ENCODE results near the gene ROBO3.

ROBO3 gene

GRCh38 chr11:124846070-124846673, 19.1 kb upstream of the ROBO3 start:
- no peak for DNase-seq (ENCODE audit: low spot score)

DNA sequence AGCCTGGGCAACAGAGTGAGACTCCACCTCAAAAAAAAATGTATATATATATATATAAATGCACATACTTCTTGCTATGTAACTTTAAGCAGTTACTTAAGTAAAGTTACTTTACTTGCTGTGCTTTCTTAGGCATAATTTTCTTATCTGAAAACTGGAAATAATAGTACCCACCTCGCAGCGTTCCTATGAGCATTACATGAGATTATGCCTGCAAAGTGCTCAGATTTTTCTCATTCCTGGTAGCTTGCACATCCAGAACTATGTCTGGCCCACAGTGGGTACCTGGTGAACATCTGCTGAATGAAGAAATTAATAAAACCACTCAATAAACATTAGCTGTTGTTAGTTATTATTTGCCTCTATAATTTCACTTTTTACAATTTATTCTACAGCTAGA, 6.1 kb upstream of the ROBO3 start:
- no peak for DNase-seq (ENCODE audit: low spot score)

GRCh38 chr11:124861670-124862069, 3.6 kb upstream of the ROBO3 start:
- no peak for DNase-seq (ENCODE audit: low spot score)

- no peak for DNase-seq (ENCODE audit: low spot score)
Measured at GRCh38 chr11:124863137-124863825, 2.0 kb upstream of the ROBO3 start.

DNA sequence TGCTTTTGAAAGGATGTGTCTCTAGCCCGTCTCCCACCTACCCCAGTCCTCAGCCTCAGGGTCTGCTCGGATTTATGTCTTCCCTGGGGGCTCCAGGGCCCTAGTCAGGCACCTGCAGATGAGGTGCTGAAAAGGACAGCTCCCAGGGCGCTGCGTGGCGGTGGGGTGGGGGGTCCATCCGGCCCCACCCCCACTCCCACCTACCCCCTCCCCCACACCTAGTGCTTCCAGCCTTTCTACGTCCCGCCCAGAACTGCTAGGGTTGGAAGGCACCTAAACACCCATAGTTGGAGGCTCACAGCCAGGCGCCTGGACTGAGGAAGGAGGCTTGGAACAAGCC, 1.4 kb upstream of the ROBO3 start:
- DNase-seq (ENCODE audit: low spot score), result no peak

GRCh38 chr11:124864176-124864891, 898 bp upstream of the ROBO3 start:
- DNase-seq (ENCODE audit: low spot score), result no peak

- no peak for DNase-seq (ENCODE audit: low spot score)
Measured at GRCh38 chr11:124864892-124865180, 396 bp upstream of the ROBO3 start.

- DNase-seq (ENCODE audit: low spot score), result no peak
Measured at GRCh38 chr11:124865902-124866851, 945 bp downstream of the ROBO3 start.

GRCh38 chr11:124867700-124868099, 2.5 kb downstream of the ROBO3 start:
- no peak for DNase-seq (ENCODE audit: low spot score)

- DNase-seq (ENCODE audit: low spot score), result no peak
Measured at GRCh38 chr11:124868331-124869274, 3.4 kb downstream of the ROBO3 start.

GRCh38 chr11:124869331-124869730, 4.1 kb downstream of the ROBO3 start:
- DNase-seq (ENCODE audit: low spot score), result no peak

- no peak for DNase-seq (ENCODE audit: low spot score)
Measured at GRCh38 chr11:124869856-124870387, 4.7 kb downstream of the ROBO3 start.

GRCh38 chr11:124870430-124870829, 5.2 kb downstream of the ROBO3 start:
- DNase-seq (ENCODE audit: low spot score), result no peak

GRCh38 chr11:124872280-124872679, 7.0 kb downstream of the ROBO3 start:
- DNase-seq (ENCODE audit: low spot score), result no peak

GRCh38 chr11:124872741-124873140, 7.5 kb downstream of the ROBO3 start:
- no peak for DNase-seq (ENCODE audit: low spot score)

DNA sequence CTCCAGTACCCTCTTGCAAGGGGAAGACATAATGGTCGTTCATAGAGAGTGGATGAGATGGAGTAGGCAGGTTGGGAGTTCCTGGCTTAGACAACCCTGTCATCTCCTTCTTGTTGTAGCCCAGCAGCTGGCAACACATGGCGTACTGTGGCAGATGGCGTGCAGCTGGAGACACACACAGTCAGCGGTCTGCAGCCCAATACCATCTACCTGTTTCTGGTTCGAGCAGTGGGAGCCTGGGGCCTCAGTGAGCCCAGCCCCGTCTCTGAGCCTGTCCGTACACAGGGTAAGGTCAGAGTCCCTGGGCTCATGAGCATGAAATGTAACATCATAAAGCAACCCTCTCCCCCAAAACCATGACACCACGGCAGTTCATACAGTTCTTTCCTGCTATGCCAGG, 8.7 kb downstream of the ROBO3 start:
- no peak for DNase-seq (ENCODE audit: low spot score)

DNA sequence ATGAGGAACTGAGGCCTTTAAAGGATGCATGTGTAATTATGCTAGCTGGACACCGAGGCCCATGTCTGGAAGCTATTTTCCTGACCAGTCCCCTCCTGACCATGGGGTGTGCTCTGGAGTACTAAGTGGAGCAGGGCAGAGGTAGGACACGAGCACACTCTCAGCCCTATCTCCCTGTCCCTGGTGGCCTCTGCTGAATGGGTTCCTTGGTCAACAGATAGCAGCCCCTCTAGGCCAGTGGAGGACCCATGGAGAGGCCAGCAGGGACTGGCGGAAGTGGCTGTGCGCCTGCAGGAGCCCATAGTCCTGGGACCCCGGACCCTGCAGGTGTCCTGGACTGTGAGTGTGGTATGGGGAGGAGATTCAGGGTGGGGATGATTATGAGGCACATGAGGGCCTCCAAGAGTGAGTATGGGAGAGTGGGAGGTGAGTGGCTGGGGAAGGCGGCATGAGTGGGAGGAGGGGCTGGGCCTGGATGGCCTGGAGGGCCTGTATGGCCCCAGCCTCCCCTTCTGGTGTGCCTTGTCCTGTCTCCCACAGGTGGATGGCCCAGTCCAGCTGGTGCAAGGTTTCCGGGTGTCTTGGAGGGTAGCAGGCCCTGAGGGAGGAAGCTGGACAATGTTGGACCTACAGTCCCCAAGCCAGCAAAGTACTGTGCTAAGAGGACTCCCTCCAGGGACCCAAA, 9.5 kb downstream of the ROBO3 start:
- DNase-seq (ENCODE audit: low spot score), result no peak

DNA sequence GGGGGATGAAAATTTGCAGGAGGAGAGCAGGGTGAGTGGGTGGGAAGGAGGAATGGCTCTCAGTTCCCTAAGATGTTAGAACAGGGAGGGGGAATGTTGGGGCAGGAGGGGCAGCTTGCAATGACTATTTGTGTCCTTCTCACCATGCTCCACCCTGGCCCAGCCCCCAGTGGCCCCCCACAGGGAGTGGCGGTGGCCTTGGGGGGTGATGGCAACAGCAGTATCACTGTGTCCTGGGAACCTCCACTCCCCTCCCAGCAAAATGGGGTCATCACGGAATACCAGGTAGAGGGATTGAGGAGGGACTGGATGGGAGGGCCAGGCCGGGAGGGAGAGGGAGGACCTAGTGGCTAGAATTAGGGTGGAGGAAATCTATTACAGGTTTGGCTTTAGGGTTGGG, 10.2 kb downstream of the ROBO3 start:
- no peak for DNase-seq (ENCODE audit: low spot score)

DNA sequence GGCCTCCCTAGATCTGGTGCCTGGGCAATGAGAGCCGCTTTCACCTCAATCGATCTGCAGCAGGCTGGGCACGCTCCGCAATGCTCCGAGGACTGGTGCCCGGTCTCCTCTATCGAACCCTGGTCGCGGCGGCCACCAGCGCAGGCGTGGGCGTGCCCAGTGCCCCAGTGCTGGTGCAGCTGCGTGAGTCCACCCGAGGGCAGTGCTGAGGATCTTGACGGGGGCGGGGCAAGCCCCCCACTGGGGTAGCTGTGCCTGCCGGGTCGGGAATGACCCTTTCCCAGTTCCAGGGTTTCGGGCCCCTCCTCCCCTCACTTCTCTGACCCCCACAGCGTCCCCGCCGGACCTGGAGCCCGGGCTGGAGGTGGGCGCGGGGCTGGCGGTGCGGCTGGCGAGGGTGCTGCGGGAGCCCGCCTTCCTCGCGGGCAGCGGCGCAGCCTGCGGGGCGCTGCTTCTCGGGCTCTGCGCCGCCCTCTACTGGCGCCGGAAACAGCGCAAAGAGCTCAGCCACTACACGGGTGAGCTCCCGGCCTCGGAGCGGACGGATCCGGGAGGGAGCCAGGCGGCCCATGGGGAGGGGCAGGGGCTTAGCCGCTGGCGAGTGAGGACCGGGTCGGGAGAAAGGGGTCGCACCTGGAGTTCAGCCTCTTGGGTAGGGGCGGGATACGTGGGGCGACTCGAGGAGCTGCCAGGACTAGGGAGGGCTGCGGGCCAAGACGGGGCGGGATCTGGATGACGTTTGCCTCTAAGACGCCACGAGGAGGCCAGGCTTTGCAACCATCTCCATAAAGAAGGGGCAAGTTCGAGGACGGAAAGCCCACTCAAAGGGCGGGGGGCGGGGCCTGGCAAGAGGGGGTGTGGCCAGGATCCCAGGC, 10.9 kb downstream of the ROBO3 start:
- peak; percentile 17 for DNase-seq (ENCODE audit: low spot score)
